DMS53 treated with DMSO at 0.1 percent for 48 hours (cell line): ENCODE results near the gene SLC5A3.

ENCODE experiments used
- DNase-seq: peaks from one replicate; lab custom pipeline; 2025; ENCODE audit not compliant: unreplicated experiment; lab: John Stamatoyannopoulos, UW

SLC5A3 gene

DNA sequence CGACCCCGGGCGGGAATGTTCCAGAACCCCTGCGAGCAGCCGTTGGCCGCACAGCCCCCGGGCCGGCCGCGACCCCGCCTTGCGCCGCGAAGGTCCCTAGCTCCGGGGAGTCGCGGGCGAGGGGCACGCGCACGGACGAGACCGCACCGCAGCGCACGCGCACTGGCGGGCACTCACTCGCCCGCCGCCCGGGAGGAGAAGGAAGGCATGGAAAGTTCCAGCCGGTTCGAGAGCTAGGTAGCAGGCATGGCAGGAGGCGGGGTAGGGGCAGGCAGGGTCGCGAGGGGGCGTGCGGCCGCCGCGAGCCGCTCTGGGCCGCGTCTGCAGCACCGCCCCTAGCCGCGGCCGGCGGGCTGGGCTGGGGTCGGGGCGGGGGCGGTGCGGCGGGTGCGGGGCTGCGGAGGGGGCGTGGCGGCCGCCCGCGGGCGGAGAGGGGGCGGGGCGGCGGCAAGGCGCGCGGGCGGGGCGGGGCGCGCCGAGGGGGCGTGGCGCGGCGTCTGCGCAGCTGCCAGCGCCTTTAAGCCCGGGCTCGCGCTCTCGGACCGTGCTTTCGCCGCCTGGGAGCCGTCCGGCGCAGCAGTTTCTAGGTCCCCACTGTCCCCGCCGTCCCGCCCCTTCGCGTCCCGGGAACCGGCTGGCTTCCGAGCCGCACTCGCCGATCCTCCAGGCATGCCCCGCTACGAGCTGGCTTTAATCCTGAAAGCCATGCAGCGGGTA lies at the start of gene SLC5A3, which contains the start of gene MRPS6:
Gene SLC5A3 (plus strand): TSS at position 547 of the 717 bp plus-strand sequence. CDS start 21,621 bp downstream, outside the sequence.
Gene MRPS6 (plus strand): TSS at position 547 of the 717 bp plus-strand sequence. CDS start 123 bp downstream, at position 670.
- DNase-seq: peak; percentile 61

- DNase-seq: no peak
Measured at GRCh38 chr21:34023691-34024373, 49.5 kb upstream of the SLC5A3 start.

GRCh38 chr21:34024374-34024693 lies 49.0 kb upstream of the SLC5A3 start:
- DNase-seq: no peak

- DNase-seq: no peak
Measured at GRCh38 chr21:34027721-34028461, 45.5 kb upstream of the SLC5A3 start.

DNA sequence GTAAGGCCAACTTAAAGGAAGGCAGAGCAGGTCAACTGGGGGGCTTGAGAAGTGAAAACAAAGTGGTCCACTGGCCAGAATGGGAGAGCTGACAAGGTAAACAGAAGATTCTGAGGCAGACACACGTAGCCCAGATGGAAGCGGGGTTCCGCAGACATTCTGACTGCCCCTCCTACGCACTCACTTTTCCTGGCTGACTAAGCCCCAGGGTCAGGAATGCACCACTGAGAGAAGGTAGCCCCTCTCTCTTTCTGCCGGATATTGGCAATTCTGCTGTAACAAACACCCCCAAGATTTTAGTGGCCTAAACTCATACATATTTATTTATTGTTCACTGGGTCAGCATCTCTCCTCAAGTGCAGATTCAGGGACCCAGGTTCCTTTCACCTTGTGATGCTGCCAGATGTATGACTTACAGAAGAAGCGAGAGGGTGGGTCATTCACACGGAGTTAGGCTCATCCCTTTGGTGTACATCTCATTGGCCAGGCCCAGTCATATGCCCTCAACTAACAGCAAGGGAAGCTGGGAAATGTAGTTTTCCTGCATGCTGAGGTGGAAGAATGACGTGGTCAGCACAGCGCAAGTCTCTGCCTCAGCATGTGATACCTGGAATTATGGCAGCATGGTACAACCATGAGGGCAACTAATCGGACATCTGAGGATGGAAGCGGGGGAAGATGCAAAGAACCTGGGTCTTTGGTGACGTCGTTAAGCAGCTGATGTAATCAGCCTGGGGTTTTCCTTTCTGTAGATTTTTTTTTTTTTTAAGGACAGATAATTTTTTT lies 43.4 kb upstream of the SLC5A3 start:
- peak; percentile 47 for DNase-seq

DNA sequence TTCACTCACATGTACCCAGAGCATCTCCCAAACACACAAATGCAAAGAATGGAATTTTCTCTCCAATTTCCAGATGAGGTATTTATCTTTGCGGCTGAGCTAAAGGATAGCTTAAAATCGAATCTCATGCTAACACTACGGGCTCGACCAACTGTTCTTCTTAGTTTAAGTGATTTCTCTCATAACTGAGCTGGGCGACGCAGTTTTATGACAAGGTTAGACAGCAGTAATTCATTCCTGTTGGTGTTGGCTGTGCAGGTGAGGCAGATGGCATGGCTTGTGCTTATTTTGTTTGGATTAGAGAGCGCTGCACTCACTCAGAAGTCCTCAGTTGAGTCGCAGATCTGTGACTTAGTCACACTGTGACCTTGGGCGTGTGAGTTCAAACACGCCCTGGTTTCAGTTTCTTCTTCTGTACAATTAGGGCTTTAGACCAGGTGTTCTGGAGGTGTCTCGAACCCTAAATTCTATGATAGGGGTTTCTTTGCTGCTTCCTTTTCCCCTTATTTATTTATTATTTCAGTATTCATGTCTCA lies 41.5 kb upstream of the SLC5A3 start:
- no peak for DNase-seq

- DNase-seq: no peak
Measured at GRCh38 chr21:34034369-34035014, 38.9 kb upstream of the SLC5A3 start.

- DNase-seq: no peak
Measured at GRCh38 chr21:34035619-34036354, 37.6 kb upstream of the SLC5A3 start.

DNA sequence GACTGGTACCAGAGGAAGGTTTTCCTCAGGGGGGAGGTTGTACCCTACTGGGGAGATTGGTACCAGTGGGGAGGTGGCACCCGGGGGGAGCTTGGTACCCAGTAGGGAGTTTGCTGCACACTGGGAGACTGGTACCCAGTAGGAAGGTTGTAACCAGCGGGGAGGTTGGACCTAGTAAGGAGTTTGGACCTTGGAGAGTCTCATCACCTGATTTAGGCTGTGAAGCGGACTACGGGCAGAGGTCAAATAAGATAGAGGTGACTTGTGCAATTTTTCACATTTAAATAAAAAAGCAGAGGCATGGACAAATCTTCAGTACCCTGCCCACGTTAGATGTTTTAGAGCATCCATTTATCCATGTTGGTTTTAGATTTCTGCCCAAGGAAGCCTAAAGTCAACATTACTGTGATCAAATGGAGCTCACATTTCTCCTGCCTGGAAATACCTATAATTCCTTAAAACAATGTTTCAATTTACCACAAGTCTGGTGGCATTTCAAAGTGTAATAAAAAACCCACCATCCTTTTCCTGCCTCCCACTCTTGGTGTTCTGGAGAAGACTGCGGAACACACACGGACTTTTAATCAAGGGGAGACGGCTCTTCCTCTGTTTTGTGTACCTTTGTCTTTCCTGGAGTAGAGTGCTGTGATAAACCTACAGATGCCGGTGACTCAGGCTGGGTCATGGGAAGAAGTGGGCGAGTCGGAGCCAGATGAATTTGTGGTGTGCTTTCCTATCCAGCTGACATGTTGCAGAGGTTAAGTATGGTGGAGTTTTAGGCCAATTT lies 36.2 kb upstream of the SLC5A3 start:
- DNase-seq: no peak

DNA sequence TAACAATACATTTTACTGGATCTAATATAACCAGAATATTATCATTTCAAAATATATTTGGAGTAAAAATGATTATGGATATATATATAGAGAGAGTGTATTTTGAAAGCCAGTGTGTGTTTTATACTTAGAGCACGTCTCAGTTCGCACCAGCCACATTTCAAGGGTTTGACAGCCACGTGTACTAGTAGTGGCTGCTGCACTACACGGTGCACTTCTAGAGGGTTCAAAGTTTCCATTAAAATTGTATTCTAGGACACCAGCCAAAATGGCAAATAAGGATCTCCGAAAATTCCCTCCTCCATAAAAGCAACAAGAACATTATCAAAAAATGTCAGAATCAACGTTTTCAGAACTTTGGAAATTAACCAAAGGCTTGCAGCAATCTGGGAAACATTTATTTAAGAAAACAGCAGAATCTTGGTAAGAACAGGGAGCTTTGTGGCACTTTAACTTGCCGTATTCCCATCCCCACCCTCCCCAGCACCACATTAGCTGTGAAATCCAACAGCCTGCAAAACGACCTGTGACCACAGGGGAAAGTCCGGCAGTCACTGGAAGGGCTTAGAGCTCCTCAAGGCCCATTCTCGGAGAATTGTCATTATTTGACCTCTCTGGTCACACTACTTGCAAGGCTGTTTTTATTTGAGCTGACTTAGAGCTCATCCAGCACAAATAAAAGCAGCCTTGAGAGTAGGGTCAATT lies 33.5 kb upstream of the SLC5A3 start:
- no peak for DNase-seq

GRCh38 chr21:34042735-34043134 lies 30.6 kb upstream of the SLC5A3 start:
- DNase-seq: no peak

GRCh38 chr21:34043333-34043732 lies 30.0 kb upstream of the SLC5A3 start:
- DNase-seq: no peak

DNA sequence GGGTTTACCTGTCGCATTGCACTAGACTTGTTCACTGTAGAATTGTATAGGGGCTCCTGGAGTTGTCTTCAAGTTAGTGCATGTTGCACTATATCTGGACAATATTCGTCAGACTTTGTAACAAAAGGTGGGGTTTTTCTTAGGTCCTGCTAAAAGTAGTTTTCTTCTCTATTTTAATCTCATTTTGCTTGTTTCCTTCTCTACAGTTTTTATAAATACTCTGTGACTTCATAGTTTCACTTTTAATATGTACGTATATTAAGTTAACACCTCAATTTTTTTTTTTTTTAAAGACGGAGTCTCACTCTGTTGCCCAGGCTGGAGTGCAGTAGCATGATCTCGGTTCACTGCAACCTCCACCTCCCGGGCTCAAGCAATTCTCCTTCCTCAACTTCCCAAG lies 26.5 kb upstream of the SLC5A3 start:
- DNase-seq: no peak

DNA sequence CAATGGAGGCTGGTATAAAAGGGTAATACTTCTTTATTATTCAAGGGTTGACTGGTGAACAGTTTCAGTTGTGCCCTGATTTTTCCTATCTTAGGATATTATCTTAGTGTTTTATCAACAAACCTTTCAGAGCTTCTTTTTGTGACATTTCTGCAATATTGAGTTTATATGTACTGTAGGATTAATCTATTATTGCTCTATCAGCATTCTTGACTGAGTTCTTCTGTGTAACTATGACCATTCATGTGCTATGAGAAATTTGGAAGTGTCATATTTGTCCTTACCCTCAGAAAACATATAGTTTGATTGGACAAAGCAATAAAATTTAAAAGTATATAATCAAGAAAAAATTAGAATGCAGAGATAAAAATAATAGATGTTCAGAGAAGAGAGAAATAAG lies 25.5 kb upstream of the SLC5A3 start:
- no peak for DNase-seq

DNA sequence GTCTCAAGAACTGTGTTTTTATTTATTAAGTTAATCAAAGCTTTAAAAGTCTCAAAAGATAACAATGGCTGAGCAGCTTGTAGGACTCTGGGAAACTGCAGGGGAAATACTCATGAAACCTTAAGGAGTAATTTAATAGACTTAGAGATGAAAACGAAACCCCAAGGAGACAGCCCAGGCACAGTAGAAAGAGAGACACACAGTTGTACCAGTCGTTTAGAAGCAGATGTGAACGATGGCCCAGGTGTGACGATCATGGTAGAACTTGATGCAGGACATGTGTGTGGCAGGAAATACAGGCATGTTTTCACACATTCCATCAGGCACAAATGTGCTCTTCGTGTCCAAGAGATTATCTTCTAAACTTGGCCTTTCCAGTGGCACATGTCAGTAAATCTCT lies 21.2 kb upstream of the SLC5A3 start:
- no peak for DNase-seq

DNA sequence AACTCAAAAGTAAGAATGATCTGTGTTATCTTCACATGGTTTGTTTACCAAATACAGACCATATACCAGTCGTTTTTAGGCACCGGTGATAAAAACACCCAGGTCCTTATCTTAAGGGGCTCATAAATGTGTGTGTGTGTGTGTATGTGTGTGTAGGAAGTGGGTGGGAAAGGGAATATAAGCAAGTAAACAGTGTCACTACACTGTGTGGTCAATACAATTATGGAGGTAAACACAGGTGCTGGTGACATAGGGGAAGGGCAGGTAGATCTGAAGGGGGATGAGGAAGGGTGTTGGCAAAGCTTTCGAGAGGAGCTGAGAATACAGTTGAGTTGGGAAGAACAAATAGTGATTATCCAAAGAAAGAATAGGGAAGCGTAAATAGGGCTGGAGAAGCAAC lies 19.1 kb upstream of the SLC5A3 start:
- DNase-seq: peak; percentile 33

GRCh38 chr21:34055615-34056014 lies 17.8 kb upstream of the SLC5A3 start:
- DNase-seq: no peak

DNA sequence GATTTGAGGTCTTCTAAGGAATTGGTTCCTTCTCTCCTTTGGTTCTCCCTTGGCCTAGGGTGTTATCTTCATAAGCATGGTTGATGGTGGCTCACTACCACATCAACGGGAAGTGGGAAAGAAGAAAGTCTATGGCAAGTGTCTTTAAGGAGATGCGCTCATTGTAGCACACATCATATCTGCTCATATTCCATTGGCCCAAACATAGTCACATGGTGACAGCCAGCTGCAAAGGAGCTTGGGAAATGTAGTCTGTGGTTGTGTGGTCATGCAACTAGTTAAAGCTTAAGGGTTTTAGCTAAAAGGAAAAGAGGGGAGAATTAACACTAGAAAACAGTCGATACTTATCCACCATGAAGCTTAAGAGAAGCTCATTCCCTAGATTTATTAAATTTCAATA lies 11.4 kb upstream of the SLC5A3 start:
- DNase-seq: no peak
